HL-60 (cell line): ENCODE measurements around the gene KIZ.

Experiments
- POLR2AphosphoS5 ChIP-seq: IDR thresholded peaks from 2 replicates; pipeline ENCODE4 v1.6.1; 2012; ENCODE audit warnings: low read depth
- TF ChIP-seq, protein P1 (sequence below): IDR thresholded peaks from one replicate; pipeline ENCODE4 v1.5.1; 2011; ENCODE audit warnings: low read length, control low read depth, inconsistent platforms; ENCODE audit not compliant: insufficient read depth

DNA sequence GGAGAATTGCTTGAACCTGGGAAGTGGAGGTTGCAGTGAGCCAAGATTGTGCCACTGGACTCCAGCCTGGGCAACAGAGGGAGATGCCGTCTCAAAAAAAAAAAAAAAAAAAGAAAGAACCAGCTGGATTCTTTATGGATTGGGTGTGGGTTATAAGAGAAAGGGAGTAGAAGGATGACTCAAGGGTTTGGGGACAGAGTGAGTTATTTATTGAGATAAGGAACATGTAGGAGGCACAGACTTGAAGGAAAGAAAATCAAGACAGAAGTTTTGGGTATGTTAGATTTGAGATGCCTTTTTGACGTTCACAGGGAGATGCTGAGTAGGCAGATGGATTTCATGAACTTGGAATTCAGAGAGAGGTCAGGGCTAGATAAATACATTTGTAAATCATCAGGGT is 47.6 kb downstream of the KIZ start:
- TF ChIP-seq, protein P1, sequence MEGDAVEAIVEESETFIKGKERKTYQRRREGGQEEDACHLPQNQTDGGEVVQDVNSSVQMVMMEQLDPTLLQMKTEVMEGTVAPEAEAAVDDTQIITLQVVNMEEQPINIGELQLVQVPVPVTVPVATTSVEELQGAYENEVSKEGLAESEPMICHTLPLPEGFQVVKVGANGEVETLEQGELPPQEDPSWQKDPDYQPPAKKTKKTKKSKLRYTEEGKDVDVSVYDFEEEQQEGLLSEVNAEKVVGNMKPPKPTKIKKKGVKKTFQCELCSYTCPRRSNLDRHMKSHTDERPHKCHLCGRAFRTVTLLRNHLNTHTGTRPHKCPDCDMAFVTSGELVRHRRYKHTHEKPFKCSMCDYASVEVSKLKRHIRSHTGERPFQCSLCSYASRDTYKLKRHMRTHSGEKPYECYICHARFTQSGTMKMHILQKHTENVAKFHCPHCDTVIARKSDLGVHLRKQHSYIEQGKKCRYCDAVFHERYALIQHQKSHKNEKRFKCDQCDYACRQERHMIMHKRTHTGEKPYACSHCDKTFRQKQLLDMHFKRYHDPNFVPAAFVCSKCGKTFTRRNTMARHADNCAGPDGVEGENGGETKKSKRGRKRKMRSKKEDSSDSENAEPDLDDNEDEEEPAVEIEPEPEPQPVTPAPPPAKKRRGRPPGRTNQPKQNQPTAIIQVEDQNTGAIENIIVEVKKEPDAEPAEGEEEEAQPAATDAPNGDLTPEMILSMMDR: no peak
- no peak for TF ChIP-seq POLR2AphosphoS5
